ENCODE results near the gene B3GNT4.
"Not testable (repeated sequence)": the region's sequence is repeated elsewhere in the genome, so short reads cannot be mapped to it uniquely, and the experiment has no call there.

The B3GNT4 gene

GRCh38 chr12:122174155-122174845 lies 29.2 kb upstream of the B3GNT4 start, which contains the start of gene IL31:
IL31 (minus strand) TSS chr12:122174221; CDS start chr12:122174172, 49 bp downstream.
- DNase-seq (ENCODE audit: low read depth) = no peak

GRCh38 chr12:122176473-122176872 lies 27.0 kb upstream of the B3GNT4 start:
- H3K4me3 ChIP-seq (ENCODE audit: low read depth, low read length); DNase-seq (ENCODE audit: low read depth): not testable (repeated sequence)

More at GRCh38 chr12:122174155-122174845, 29.2 kb upstream of the B3GNT4 start, which contains the start of gene IL31:
- TF ChIP-seq CTCF (IDR thresholded peaks at IDR 0.05; ENCODE audit: low read depth, low read length, missing control alignments) = no peak
- no peak within 1 kb of the TSS for H3K4me3 ChIP-seq (ENCODE audit: low read depth, low read length)

GRCh38 chr12:122182887-122183587 lies 20.5 kb upstream of the B3GNT4 start, which contains the start of gene LRRC43:
LRRC43 (plus strand) TSS chr12:122183123; CDS start chr12:122183145, 22 bp downstream.
- peak within 1 kb of the TSS; percentile 50 for H3K4me3 ChIP-seq (ENCODE audit: low read depth, low read length)
- no peak for TF ChIP-seq CTCF (IDR thresholded peaks at IDR 0.05; ENCODE audit: low read depth, low read length, missing control alignments)
- DNase-seq (ENCODE audit: low read depth) = no peak

GRCh38 chr12:122183588-122183940 lies 19.9 kb upstream of the B3GNT4 start:
- DNase-seq (ENCODE audit: low read depth) = no peak
- no peak overlapping the region for H3K4me3 ChIP-seq (ENCODE audit: low read depth, low read length)
- no peak for TF ChIP-seq CTCF (IDR thresholded peaks at IDR 0.05; ENCODE audit: low read depth, low read length, missing control alignments)

- DNase-seq (ENCODE audit: low read depth) = no peak
- H3K4me3 ChIP-seq (ENCODE audit: low read depth, low read length) = no peak overlapping the region
- no peak for TF ChIP-seq CTCF (IDR thresholded peaks at IDR 0.05; ENCODE audit: low read depth, low read length, missing control alignments)
Measured at GRCh38 chr12:122184517-122184916, 19.0 kb upstream of the B3GNT4 start.

GRCh38 chr12:122185079-122185478 lies 18.4 kb upstream of the B3GNT4 start:
- TF ChIP-seq CTCF (IDR thresholded peaks at IDR 0.05; ENCODE audit: low read depth, low read length, missing control alignments) = no peak
- DNase-seq (ENCODE audit: low read depth) = no peak
- H3K4me3 ChIP-seq (ENCODE audit: low read depth, low read length) = no peak overlapping the region

- H3K4me3 ChIP-seq (ENCODE audit: low read depth, low read length) = no peak overlapping the region
- no peak for TF ChIP-seq CTCF (IDR thresholded peaks at IDR 0.05; ENCODE audit: low read depth, low read length, missing control alignments)
- DNase-seq (ENCODE audit: low read depth) = no peak
Measured at GRCh38 chr12:122185494-122186082, 17.9 kb upstream of the B3GNT4 start.

Data from GM12864 (cell line).